ENCODE results near the gene FAM186B. TPM values are rescaled to one million over a fixed set of nuclear protein-coding genes. Genes with fewer than 3 reads are reported as not detected.

Gene FAM186B
- total and polyA plus RNA-seq, 2 of the 13 experiments (the other 11 are each of a cell fraction or from before 2014, with no cell fraction given): 0.07 to 0.20 TPM

GRCh38 chr12:49622501-49623141 lies 17.2 kb upstream of the FAM186B start (continued):
- 0 out of 2 replicates have a peak, but pooled peaks have one; percentile 77 for TF ChIP-seq ZNF615 (CRISPR knock-in tag; IDR thresholded peaks at IDR 0.05; ENCODE audit: borderline replicate concordance)
- no peak for TF ChIP-seq MZF1 (CRISPR knock-in tag; IDR thresholded peaks at IDR 0.05; ENCODE audit: borderline replicate concordance)
- no peak for TF ChIP-seq KDM6A (CRISPR knock-in tag; IDR thresholded peaks at IDR 0.05; ENCODE audit: low read depth)
- no peak for TF ChIP-seq RFXAP (CRISPR knock-in tag; IDR thresholded peaks at IDR 0.05; ENCODE audit: borderline replicate concordance)
- no peak for TF ChIP-seq HOXA5 (CRISPR knock-in tag; IDR thresholded peaks at IDR 0.05)
- no peak for TF ChIP-seq KMT2A (CRISPR knock-in tag; IDR thresholded peaks at IDR 0.05)
- no peak for TF ChIP-seq RORA (CRISPR knock-in tag; IDR thresholded peaks at IDR 0.05)
- no peak for TF ChIP-seq ZNF543 (CRISPR knock-in tag; IDR thresholded peaks at IDR 0.05)
- TF ChIP-seq ETV5 (CRISPR knock-in tag; IDR thresholded peaks at IDR 0.05; ENCODE audit: borderline replicate concordance): no peak; the same call in 1 of the 2 replicates
- no peak for TF ChIP-seq MEIS1 (CRISPR knock-in tag; IDR thresholded peaks at IDR 0.05; ENCODE audit: borderline replicate concordance)
- no peak for TF ChIP-seq ZNF549 (CRISPR knock-in tag; IDR thresholded peaks at IDR 0.05)
- no peak for TF ChIP-seq HOXA9 (CRISPR knock-in tag; IDR thresholded peaks at IDR 0.05; ENCODE audit: borderline replicate concordance)
- no peak for TF ChIP-seq NPAS2 (CRISPR knock-in tag; IDR thresholded peaks at IDR 0.05; ENCODE audit: borderline replicate concordance)
- 0 out of 2 replicates have a peak, but pooled peaks have one; percentile 31 for TF ChIP-seq ZSCAN21 (CRISPR knock-in tag; IDR thresholded peaks at IDR 0.05; ENCODE audit: borderline replicate concordance)
- TF ChIP-seq ZBED4 (CRISPR knock-in tag; IDR thresholded peaks at IDR 0.05; ENCODE audit: borderline replicate concordance): no peak; the same call in 1 of the 2 replicates
- peak; percentile 37; the same call in 1 of the 2 replicates for TF ChIP-seq ZNF607 (CRISPR knock-in tag; IDR thresholded peaks at IDR 0.05; ENCODE audit: borderline replicate concordance)
- no peak for TF ChIP-seq SP1 (IDR thresholded peaks at IDR 0.05)
- no peak for TF ChIP-seq SP1 (CRISPR knock-in tag; IDR thresholded peaks at IDR 0.05)
- 0 out of 4 replicates have a peak, but pooled peaks of 1 of the 2 experiments have one; percentile 7 for TF ChIP-seq HMGXB4 (CRISPR knock-in tag; IDR thresholded peaks at IDR 0.05; ENCODE audit: borderline replicate concordance in 1 of 2, low read depth in 1 of 2)
- TF ChIP-seq HINFP (CRISPR knock-in tag; IDR thresholded peaks at IDR 0.05; ENCODE audit: low read depth): no peak
- no peak for TF ChIP-seq NR2F6 (IDR thresholded peaks at IDR 0.05)
- no peak for TF ChIP-seq NR2F6 (CRISPR knock-in tag; IDR thresholded peaks at IDR 0.05)
- TF ChIP-seq ZNF619 (CRISPR knock-in tag; IDR thresholded peaks at IDR 0.05): no peak
